Measurements from ENCODE around the gene SEMA5B. TPM values are rescaled to one million over a fixed set of nuclear protein-coding genes. Genes with fewer than 3 reads are reported as not detected.

The SEMA5B gene, protein sequence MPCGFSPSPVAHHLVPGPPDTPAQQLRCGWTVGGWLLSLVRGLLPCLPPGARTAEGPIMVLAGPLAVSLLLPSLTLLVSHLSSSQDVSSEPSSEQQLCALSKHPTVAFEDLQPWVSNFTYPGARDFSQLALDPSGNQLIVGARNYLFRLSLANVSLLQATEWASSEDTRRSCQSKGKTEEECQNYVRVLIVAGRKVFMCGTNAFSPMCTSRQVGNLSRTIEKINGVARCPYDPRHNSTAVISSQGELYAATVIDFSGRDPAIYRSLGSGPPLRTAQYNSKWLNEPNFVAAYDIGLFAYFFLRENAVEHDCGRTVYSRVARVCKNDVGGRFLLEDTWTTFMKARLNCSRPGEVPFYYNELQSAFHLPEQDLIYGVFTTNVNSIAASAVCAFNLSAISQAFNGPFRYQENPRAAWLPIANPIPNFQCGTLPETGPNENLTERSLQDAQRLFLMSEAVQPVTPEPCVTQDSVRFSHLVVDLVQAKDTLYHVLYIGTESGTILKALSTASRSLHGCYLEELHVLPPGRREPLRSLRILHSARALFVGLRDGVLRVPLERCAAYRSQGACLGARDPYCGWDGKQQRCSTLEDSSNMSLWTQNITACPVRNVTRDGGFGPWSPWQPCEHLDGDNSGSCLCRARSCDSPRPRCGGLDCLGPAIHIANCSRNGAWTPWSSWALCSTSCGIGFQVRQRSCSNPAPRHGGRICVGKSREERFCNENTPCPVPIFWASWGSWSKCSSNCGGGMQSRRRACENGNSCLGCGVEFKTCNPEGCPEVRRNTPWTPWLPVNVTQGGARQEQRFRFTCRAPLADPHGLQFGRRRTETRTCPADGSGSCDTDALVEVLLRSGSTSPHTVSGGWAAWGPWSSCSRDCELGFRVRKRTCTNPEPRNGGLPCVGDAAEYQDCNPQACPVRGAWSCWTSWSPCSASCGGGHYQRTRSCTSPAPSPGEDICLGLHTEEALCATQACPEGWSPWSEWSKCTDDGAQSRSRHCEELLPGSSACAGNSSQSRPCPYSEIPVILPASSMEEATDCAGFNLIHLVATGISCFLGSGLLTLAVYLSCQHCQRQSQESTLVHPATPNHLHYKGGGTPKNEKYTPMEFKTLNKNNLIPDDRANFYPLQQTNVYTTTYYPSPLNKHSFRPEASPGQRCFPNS
- under 1 TPM; 0.19 to 0.28 TPM for polyA plus RNA-seq

DNA sequence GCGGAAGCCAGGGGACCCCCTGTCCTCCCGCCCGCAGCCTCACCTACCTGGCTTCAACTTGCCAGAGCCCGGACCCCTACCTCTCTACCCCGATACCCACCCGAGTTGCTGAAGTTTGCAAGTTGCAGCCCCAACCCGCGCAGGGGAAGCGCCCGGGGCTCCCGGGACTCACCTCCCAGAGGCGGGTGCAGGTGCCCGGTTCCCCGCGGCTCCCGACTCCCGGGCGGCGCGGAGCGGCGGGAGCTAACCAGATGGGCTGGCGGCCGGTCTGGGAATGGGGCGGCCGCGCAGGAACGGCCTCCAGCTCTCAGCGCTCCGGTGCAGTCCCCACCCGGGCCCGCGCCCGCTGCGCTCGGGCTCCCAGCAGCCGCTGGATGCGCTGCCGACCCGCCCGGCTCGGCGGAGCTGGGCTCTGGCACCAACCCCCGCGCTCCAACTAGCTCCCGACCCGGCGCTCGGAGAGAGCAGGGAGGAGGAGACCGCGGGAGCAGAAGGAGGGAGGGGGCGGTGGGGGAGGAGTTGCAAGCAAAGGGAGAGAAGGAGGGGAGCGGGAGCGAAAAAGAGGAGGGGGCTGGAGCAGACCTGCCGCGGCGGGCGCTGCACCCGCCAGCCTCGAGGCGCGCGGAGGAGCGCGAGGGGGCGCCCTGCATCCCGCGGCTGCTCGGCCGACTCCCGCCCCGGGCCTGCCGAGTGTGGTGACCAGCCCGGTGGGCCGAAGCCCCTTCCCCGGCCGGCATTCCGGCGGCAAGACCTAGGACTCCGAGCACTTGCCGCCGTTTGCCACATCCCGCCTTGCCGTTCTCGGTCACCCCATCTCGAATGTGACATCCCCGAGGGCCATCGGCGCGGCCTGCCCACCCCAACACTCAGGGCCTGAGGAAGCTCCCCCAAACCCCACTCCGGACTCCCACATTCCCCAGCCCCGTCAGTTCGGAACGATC, at the start of gene SEMA5B:
TSS of gene SEMA5B (minus strand) at position 472 of the 941 bp plus-strand sequence. CDS start 66,500 bp downstream, outside the sequence.
- 1% methylated on average over 66 to 94 of the region's 94 CpGs for WGBS, 2 donors
- H3K4me1 ChIP-seq (ENCODE audit: control insufficient read depth in 2 of 2, insufficient read depth in 2 of 2, low read length in 1 of 2): peaks cover 6 to 11% of the 10 kb centered on the region in 2 donors
- H3K9me3 ChIP-seq (ENCODE audit: control insufficient read depth in 2 of 2, insufficient read depth in 1 of 2, low read depth in 1 of 2, low read length in 1 of 2): no peaks in the 10 kb centered on the region
- no peak within 1 kb of the TSS for H3K27ac ChIP-seq (ENCODE audit: low read depth in 2 of 2, low read length in 1 of 2)
- peak within 1 kb of the TSS; percentile 24 to 53 for H3K4me3 ChIP-seq (ENCODE audit: low read depth in 1 of 2, low read length in 2 of 2)
- H3K27me3 ChIP-seq (ENCODE audit: control insufficient read depth in 1 of 2, insufficient read depth in 2 of 2, low read length in 2 of 2): peaks cover 0 to 13% of the 10 kb centered on the region in 2 donors
- H3K36me3 ChIP-seq (ENCODE audit: control insufficient read depth in 2 of 2, insufficient read depth in 2 of 2, low read length in 1 of 2): no peaks in the 10 kb centered on the region

DNA sequence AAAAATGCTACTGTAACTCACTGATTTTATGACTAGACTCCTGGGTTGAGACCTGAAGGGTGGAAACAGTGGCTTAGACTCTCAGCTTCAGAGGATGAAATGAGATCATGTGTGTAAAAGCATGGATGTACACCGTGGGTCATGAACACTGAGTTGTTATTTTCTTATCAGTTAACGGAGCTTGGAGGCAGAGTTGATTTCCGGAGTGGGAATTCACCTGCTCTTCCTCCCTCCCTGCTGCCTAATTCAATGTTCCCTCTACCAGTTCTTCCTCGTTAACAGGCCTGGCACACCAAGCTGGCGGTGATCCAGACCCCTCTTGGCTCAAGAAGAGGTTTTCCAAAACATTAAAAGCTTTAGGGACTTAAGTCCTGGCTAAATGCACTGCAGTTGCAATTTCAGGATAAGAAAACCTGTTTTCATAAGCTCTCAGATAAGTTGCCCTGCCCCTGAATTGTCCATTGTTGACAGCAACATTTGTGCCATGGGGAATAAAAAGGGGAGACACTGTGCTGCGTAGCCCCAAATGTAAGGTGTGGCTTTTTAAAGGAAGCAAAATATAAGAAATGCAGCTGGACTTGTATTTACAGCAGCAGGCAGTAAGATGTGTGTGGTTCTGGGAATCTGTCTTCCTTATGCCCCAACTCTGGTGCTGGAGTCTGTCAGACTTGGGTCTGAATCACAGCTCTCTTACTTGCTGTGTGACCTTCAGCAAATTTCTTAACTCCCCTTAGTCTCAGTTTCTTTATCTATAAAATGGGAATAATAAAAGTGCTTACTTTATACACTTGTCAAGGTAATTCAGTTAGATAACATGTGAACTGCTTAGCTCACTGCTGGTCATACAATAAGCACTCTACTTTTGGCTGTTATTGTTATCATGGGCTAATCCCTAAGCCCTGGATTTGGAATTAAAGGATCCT, 49.2 kb upstream of the SEMA5B start:
- H3K27me3 ChIP-seq (ENCODE audit: control insufficient read depth in 1 of 2, insufficient read depth in 2 of 2, low read length in 2 of 2): no peaks in the 10 kb centered on the region
- 18 to 25% methylated on average over 6 of the region's 6 CpGs for WGBS, 2 donors
- peaks cover 0 to 3% of the 10 kb centered on the region in 2 donors for H3K4me1 ChIP-seq (ENCODE audit: control insufficient read depth in 2 of 2, insufficient read depth in 2 of 2, low read length in 1 of 2)
- H3K4me3 ChIP-seq (ENCODE audit: low read depth in 1 of 2, low read length in 2 of 2): no peak overlapping the region
- H3K9me3 ChIP-seq (ENCODE audit: control insufficient read depth in 2 of 2, insufficient read depth in 1 of 2, low read depth in 1 of 2, low read length in 1 of 2): no peaks in the 10 kb centered on the region
- no peaks in the 10 kb centered on the region for H3K36me3 ChIP-seq (ENCODE audit: control insufficient read depth in 2 of 2, insufficient read depth in 2 of 2, low read length in 1 of 2)
- H3K27ac ChIP-seq (ENCODE audit: low read depth in 2 of 2, low read length in 1 of 2): peak overlapping the region; percentile 51 to 56

DNA sequence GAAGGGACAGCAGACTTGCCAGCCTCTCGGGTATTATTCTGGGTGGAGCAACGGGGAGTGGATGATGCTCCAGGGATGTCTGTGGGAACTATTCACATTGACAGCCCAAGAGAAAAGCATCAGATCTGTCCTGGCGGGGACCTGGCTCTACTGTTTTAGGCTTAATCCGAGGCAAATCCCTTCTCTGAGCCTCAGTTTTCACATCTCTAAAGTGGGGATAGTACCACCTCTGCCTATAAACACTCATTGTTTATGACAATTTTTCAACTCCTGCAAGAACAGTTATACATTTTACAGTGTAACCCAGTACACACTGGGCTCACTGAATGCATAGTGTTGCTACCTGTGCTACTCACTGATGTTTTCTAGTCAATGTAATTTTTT, 48.5 kb upstream of the SEMA5B start:
- Histone ChIP-seq H3K4me1 (ENCODE audit: control insufficient read depth in 2 of 2, insufficient read depth in 2 of 2, low read length in 1 of 2) (peaks cover 0 to 5% of the 10 kb centered on the region in 2 donors), H3K9me3 (ENCODE audit: control insufficient read depth in 2 of 2, insufficient read depth in 1 of 2, low read depth in 1 of 2, low read length in 1 of 2) (no peaks in the 10 kb centered on the region), H3K27me3 (ENCODE audit: control insufficient read depth in 1 of 2, insufficient read depth in 2 of 2, low read length in 2 of 2) (no peaks in the 10 kb centered on the region), H3K4me3 (ENCODE audit: low read depth in 1 of 2, low read length in 2 of 2) (no peak overlapping the region), H3K36me3 (ENCODE audit: control insufficient read depth in 2 of 2, insufficient read depth in 2 of 2, low read length in 1 of 2) (no peaks in the 10 kb centered on the region), H3K27ac (ENCODE audit: low read depth in 2 of 2, low read length in 1 of 2) (peak overlapping the region; percentile 3 to 34)
- 66 to 79% methylated on average over 4 of the region's 4 CpGs for WGBS, 2 donors

DNA sequence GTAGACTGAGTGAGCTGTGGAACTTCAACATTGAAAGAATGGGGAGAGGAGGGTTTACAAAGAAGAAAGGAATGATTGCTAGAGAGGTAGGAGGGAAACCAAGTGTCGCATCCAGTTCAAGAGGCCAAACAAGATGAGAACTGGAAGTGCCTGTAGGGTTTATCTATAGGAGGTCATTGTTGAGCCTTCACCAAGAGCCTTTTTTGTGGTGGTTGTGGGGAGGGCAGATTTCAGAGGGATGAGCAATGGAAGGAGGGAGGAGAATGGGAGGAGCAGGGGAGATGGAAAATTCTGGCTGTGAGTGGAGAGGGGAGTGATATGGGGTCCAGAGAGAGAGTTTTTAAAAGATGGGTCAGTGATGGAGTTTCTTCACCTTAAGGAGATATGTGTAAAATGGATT, 47.8 kb upstream of the SEMA5B start:
- no peak overlapping the region for H3K27ac ChIP-seq (ENCODE audit: low read depth in 2 of 2, low read length in 1 of 2)
- H3K36me3 ChIP-seq (ENCODE audit: control insufficient read depth in 2 of 2, insufficient read depth in 2 of 2, low read length in 1 of 2): no peaks in the 10 kb centered on the region
- no peak overlapping the region for H3K4me3 ChIP-seq (ENCODE audit: low read depth in 1 of 2, low read length in 2 of 2)
- WGBS, 2 donors: 97 to 100% methylated on average over 1 of the region's 1 CpG
- H3K27me3 ChIP-seq (ENCODE audit: control insufficient read depth in 1 of 2, insufficient read depth in 2 of 2, low read length in 2 of 2): no peaks in the 10 kb centered on the region
- peaks cover 0 to 5% of the 10 kb centered on the region in 2 donors for H3K4me1 ChIP-seq (ENCODE audit: control insufficient read depth in 2 of 2, insufficient read depth in 2 of 2, low read length in 1 of 2)
- H3K9me3 ChIP-seq (ENCODE audit: control insufficient read depth in 2 of 2, insufficient read depth in 1 of 2, low read depth in 1 of 2, low read length in 1 of 2): no peaks in the 10 kb centered on the region

DNA sequence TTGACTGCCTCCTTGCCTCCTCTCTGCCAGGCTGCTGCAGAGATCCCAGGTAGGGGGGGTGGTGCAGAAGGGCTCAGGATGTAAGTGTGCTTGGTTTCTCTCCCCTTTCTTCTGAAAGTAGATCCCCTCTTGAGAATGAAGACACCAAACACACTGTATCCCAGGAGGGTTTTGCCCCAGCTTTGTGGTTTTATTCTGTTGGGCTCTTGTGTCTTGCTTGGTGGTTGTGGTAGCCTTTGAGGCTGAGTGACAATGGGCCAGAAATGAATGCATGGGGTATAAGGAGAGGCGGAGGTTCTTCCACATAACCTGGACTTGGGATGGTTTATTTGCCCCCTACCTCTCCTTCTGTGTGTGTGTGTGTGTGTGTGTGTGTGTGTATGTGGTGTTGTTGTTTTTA, 45.0 kb upstream of the SEMA5B start:
- Histone ChIP-seq H3K4me3 (ENCODE audit: low read depth in 1 of 2, low read length in 2 of 2) (no peak overlapping the region), H3K36me3 (ENCODE audit: control insufficient read depth in 2 of 2, insufficient read depth in 2 of 2, low read length in 1 of 2) (no peaks in the 10 kb centered on the region), H3K4me1 (ENCODE audit: control insufficient read depth in 2 of 2, insufficient read depth in 2 of 2, low read length in 1 of 2) (peaks cover 0 to 13% of the 10 kb centered on the region in 2 donors), H3K27me3 (ENCODE audit: control insufficient read depth in 1 of 2, insufficient read depth in 2 of 2, low read length in 2 of 2) (no peaks in the 10 kb centered on the region), H3K9me3 (ENCODE audit: control insufficient read depth in 2 of 2, insufficient read depth in 1 of 2, low read depth in 1 of 2, low read length in 1 of 2) (no peaks in the 10 kb centered on the region), H3K27ac (ENCODE audit: low read depth in 2 of 2, low read length in 1 of 2) (peak overlapping the region in 1 of 2 donors; percentile 34)
- WGBS, 2 donors: 89 to 95% methylated on average over 1 of the region's 1 CpG

DNA sequence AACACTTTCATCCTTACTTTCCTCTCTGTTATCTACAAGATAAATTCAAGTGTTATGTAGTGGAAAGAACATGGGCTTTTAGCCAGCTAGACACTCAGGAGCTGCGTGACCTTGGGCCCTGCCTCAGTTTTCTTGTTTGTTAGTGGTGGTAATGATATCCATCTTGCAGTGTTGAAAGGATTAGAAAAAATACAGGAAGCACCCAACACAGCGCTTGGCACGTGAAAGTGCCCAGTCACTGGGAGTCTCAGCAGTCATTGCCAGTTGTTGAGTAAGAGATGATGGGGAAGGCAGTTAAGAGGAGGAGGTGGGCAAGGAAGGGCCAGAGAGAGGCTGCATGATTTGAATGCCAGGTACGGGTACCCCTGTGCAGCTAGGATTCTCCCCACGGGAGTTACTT, 44.6 kb upstream of the SEMA5B start:
- no peak overlapping the region for H3K4me3 ChIP-seq (ENCODE audit: low read depth in 1 of 2, low read length in 2 of 2)
- no peaks in the 10 kb centered on the region for H3K36me3 ChIP-seq (ENCODE audit: control insufficient read depth in 2 of 2, insufficient read depth in 2 of 2, low read length in 1 of 2)
- H3K9me3 ChIP-seq (ENCODE audit: control insufficient read depth in 2 of 2, insufficient read depth in 1 of 2, low read depth in 1 of 2, low read length in 1 of 2): no peaks in the 10 kb centered on the region
- peaks cover 0 to 10% of the 10 kb centered on the region in 2 donors for H3K4me1 ChIP-seq (ENCODE audit: control insufficient read depth in 2 of 2, insufficient read depth in 2 of 2, low read length in 1 of 2)
- H3K27me3 ChIP-seq (ENCODE audit: control insufficient read depth in 1 of 2, insufficient read depth in 2 of 2, low read length in 2 of 2): no peaks in the 10 kb centered on the region
- peak overlapping the region in 1 of 2 donors; percentile 34 for H3K27ac ChIP-seq (ENCODE audit: low read depth in 2 of 2, low read length in 1 of 2)
- 69 to 84% methylated on average over 5 of the region's 5 CpGs for WGBS, 2 donors

DNA sequence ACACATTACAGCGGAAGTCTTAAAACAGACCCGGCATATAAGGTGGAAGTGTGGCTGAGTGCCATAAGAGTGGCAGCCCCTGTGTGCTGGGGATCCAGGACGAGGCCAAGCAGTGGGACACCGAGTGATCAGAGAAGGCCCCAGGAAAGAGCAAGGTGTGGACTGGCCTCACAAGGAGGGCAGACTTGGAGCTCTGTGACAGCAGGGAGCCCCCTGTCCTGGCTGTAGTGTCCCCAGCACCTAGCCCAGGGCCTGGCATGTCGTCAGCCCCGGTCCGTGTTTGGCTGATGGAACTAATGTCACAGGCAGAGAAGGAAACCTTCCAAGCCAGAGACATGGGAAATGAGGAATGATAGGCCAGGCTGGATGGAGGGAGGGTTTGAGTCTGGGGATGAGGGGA, 44.0 kb upstream of the SEMA5B start:
- peaks cover 0 to 10% of the 10 kb centered on the region in 2 donors for H3K4me1 ChIP-seq (ENCODE audit: control insufficient read depth in 2 of 2, insufficient read depth in 2 of 2, low read length in 1 of 2)
- 71 to 81% methylated on average over 7 of the region's 7 CpGs for WGBS, 2 donors
- no peak overlapping the region for H3K4me3 ChIP-seq (ENCODE audit: low read depth in 1 of 2, low read length in 2 of 2)
- no peaks in the 10 kb centered on the region for H3K9me3 ChIP-seq (ENCODE audit: control insufficient read depth in 2 of 2, insufficient read depth in 1 of 2, low read depth in 1 of 2, low read length in 1 of 2)
- H3K36me3 ChIP-seq (ENCODE audit: control insufficient read depth in 2 of 2, insufficient read depth in 2 of 2, low read length in 1 of 2): no peaks in the 10 kb centered on the region
- no peak overlapping the region for H3K27ac ChIP-seq (ENCODE audit: low read depth in 2 of 2, low read length in 1 of 2)
- H3K27me3 ChIP-seq (ENCODE audit: control insufficient read depth in 1 of 2, insufficient read depth in 2 of 2, low read length in 2 of 2): no peaks in the 10 kb centered on the region

DNA sequence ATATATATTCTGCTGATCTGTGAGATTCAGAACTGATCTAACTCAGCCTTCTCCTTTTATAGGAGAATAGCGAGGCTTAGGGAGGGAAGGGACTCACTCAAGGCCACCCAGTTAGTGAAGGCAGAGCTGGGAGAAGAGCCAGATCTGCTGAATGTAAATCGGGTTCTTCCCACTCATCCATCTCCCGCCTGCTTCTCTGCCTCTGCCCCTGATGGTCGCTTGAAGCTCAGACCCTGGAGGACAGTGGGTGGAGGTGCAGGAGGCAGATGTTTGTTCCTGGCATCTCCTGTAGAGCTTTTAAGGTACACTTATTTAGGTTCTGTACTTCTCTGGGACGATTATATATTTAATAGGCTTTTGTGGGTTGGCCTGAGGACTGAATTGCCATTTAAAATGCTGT, 43.6 kb upstream of the SEMA5B start:
- Histone ChIP-seq H3K27ac (ENCODE audit: low read depth in 2 of 2, low read length in 1 of 2) (no peak overlapping the region), H3K27me3 (ENCODE audit: control insufficient read depth in 1 of 2, insufficient read depth in 2 of 2, low read length in 2 of 2) (no peaks in the 10 kb centered on the region), H3K9me3 (ENCODE audit: control insufficient read depth in 2 of 2, insufficient read depth in 1 of 2, low read depth in 1 of 2, low read length in 1 of 2) (no peaks in the 10 kb centered on the region), H3K4me3 (ENCODE audit: low read depth in 1 of 2, low read length in 2 of 2) (no peak overlapping the region), H3K36me3 (ENCODE audit: control insufficient read depth in 2 of 2, insufficient read depth in 2 of 2, low read length in 1 of 2) (no peaks in the 10 kb centered on the region), H3K4me1 (ENCODE audit: control insufficient read depth in 2 of 2, insufficient read depth in 2 of 2, low read length in 1 of 2) (peaks cover 0 to 10% of the 10 kb centered on the region in 2 donors)
- WGBS, 2 donors: 52% methylated on average over 5 of the region's 5 CpGs
